Heart left ventricle (tissue), 16 donors: Measurements from ENCODE around the gene TBXA2R. TPM values are rescaled to one million over a fixed set of nuclear protein-coding genes. Genes with fewer than 3 reads are reported as not detected.

Experiments
- ATAC-seq, 4 donors: fragments of 200-7000 bp; cut with Tn5 transposase; one replicate each; pipeline ENCODE4 v1.9.1; 2020 to 2022; ENCODE audit warnings: moderate library complexity in 4 of 4, mild to moderate bottlenecking in 3 of 4, moderate number of reproducible peaks in 1 of 4
- DNase-seq, 5 donors: peaks; one replicate each; pipeline ENCODE4 v3.0.0-alpha.2; 2020
- H3K27ac ChIP-seq, 12 donors: fragments of 200-600 bp; sonication (generic) in 4 of 12; one replicate each; pipeline versions ENCODE4 v1.5.0 to v1.8.0; 2016 to 2022; ENCODE audit warnings: mild to moderate bottlenecking in 2 of 12
- H3K27me3 ChIP-seq, 9 donors: fragments of 200-600 bp; sonication (generic) in 2 of 9; one replicate each; pipeline versions ENCODE4 v1.5.1 to v1.8.0; 2016 to 2022; ENCODE audit warnings: mild to moderate bottlenecking in 3 of 9
- H3K36me3 ChIP-seq, 9 donors: fragments of 200-600 bp; sonication (generic) in 2 of 9; one replicate each; pipeline versions ENCODE4 v1.5.0 to v1.8.0; 2018 to 2022; ENCODE audit warnings: mild to moderate bottlenecking in 2 of 9
- H3K4me1 ChIP-seq, 12 donors: fragments of 200-600 bp; sonication (generic) in 4 of 12; one replicate each; pipeline versions ENCODE4 v1.5.0 to v1.8.0; 2016 to 2022; ENCODE audit warnings: mild to moderate bottlenecking in 3 of 12
- H3K4me3 ChIP-seq, 12 donors: fragments of 200-600 bp; sonication (generic) in 4 of 12; one replicate each; pipeline versions ENCODE4 v1.5.0 to v1.8.0; 2017 to 2022; ENCODE audit warnings: mild to moderate bottlenecking in 9 of 12, moderate library complexity in 4 of 12
- H3K9me3 ChIP-seq, 12 donors: fragments of 200-600 bp; sonication (generic) in 4 of 12; one replicate each; pipeline versions ENCODE4 v1.5.0 to v1.8.0; 2016 to 2022; ENCODE audit warnings: mild to moderate bottlenecking in 1 of 12
- CTCF ChIP-seq, 12 donors: fragments of 200-600 bp; sonication (generic) in 4 of 12; IDR thresholded peaks; one replicate each; pipeline versions ENCODE4 v1.5.0 to v1.8.0; 2018 to 2022; ENCODE audit warnings: antibody characterized with exemption in 12 of 12, mild to moderate bottlenecking in 5 of 12
- POLR2A ChIP-seq, 2 donors: fragments of 450-650 bp; IDR thresholded peaks; one replicate each; pipeline ENCODE4 v1.6.1; 2017; ENCODE audit warnings: antibody characterized with exemption in 2 of 2, mild to moderate bottlenecking in 2 of 2, moderate library complexity in 2 of 2
- WGBS, 4 donors: extraction: QIAGEN DNeasy Blood & Tissue Kit in 2 of 4; methylation state at CpG; one replicate each; pipeline versions ENCODE4 v1.1.5 to v1.1.7; 2013 to 2018; 5-methylcytosine and 5-hydroxymethylcytosine counted together
- intact Hi-C, 10 donors: fragments of 100-400 bp; cut with DNase I; formaldehyde crosslinking; loops; one replicate each; pipeline versions ENCODE4 v1.11.1 to v1.14.2; 2022
- polyA plus RNA-seq, 2 donors: library from polyadenylated mRNA; stranded (reverse); fragments of 200-250 nt; gene quantifications; one replicate each; pipeline ENCODE4 v1.2.3, GENCODE V29; 2013
- total RNA-seq, 9 donors: library from RNA; depleted of rRNA in 2 of 9; stranded (reverse); fragments of >200 nt in 2 of 9; fragmentation: NEBNext Ultra II Directional in 3 of 9; extraction: Animal tissue kit (Norgen Biotek cat#: 25700) in 3 of 9; gene quantifications; one replicate each; pipeline versions ENCODE4 v1.1.0 to v1.2.4, GENCODE V29; 2016 to 2023
- donor health status: ischemic (EF 13 %, LVEDD 7.1; RV severe dilation, severe dysfunction).
- donor health status: healthy with polysubstance abuse.
- donor health status: DM: no; HTN: yes; CAD: no.
- donor health status: DM: no; HTN: no; CAD: no.
- donor health status: ischemic (EF 25% LVEDD 6.9; RV normal size, moderate dysfunction).
- donor health status: ischemic (EF 25% LVEDD 5.7; RV mildly dilated, moderate dysfunction).
- donor health status: healthy.
- donor health status: DM: yes; HTN: yes; CAD: no.
- donor health status: ischemic (EF 35%, LVEDD 5.7; RV mildly dilated, moderate dysfunction).
- donor health status: nonischemic (EF 11% LVEDD 7.7; RV severe dilation, severe dysfunction).
- donor health status: DM: yes; HTN: yes; CAD: no.
- donor health status: PGD.
- donor health status: ischemic (EF 29% LVEDD 5.4; RV normal size, mild dysfunction).
- donor health status: nonischemic (EF 23%, LVEDD 6.1; RV moderate dilation, normal function).

TBXA2R gene
- total and polyA plus RNA-seq, 11 donors: 1.9 to 5.1 (median 2.9) TPM

GRCh38 chr19:3547767-3548282 lies 58.9 kb downstream of the TBXA2R start:
- Histone ChIP-seq H3K27me3 (no peaks in the 10 kb centered on the region), H3K4me3 (no peak overlapping the region), H3K4me1 (peaks cover 0 to 20% (median 1%) of the 10 kb centered on the region in 12 donors), H3K9me3 (no peaks in the 10 kb centered on the region), H3K27ac (no peak overlapping the region), H3K36me3 (peaks cover 0 to 69% (median 11%) of the 10 kb centered on the region in 9 donors)
- TF ChIP-seq CTCF (IDR thresholded peaks at IDR 0.05) (peak in 2 of 12 donors; percentile 3), POLR2A (IDR thresholded peaks at IDR 0.05) (no peak)
- DNase-seq (no peak), ATAC-seq (no peak)
- intact Hi-C loops: loop anchor here in 5 of 10 donors (5.0 to 10.0 kb wide), 3 partner anchors 69 to 159 kb away; partner anchors contain the start of genes TJP3 (in 2 of the 5) and PIP5K1C (in 1 of the 5)
- 89 to 90% (median 89%) methylated on average over 24 to 36 of the region's 36 CpGs for WGBS, 4 donors

GRCh38 chr19:3547301-3547731 lies 59.4 kb downstream of the TBXA2R start:
- Histone ChIP-seq H3K27me3 (no peaks in the 10 kb centered on the region), H3K4me3 (no peak overlapping the region), H3K27ac (no peak overlapping the region), H3K36me3 (peaks cover 0 to 71% (median 11%) of the 10 kb centered on the region in 9 donors), H3K4me1 (peaks cover 0 to 15% (median 0%) of the 10 kb centered on the region in 12 donors), H3K9me3 (no peaks in the 10 kb centered on the region)
- WGBS, 4 donors: 91 to 92% (median 91%) methylated on average over 15 of the region's 15 CpGs
- no peak for TF ChIP-seq POLR2A (IDR thresholded peaks at IDR 0.05)
- peak; percentile 25 to 63 (median 43) for TF ChIP-seq CTCF (IDR thresholded peaks at IDR 0.05)
- ATAC-seq (no peak), DNase-seq (no peak)
- intact Hi-C loops: loop anchor here in 5 of 10 donors (5.0 to 10.0 kb wide), 3 partner anchors 70 to 160 kb away; partner anchors contain the start of genes TJP3 (in 2 of the 5) and PIP5K1C (in 1 of the 5)

- Histone ChIP-seq H3K36me3 (peaks cover 0 to 70% (median 11%) of the 10 kb centered on the region in 9 donors), H3K27ac (no peak overlapping the region), H3K9me3 (no peaks in the 10 kb centered on the region), H3K4me3 (no peak overlapping the region), H3K4me1 (peaks cover 0 to 9% (median 0%) of the 10 kb centered on the region in 12 donors), H3K27me3 (no peaks in the 10 kb centered on the region)
- TF ChIP-seq POLR2A (IDR thresholded peaks at IDR 0.05) (no peak), CTCF (IDR thresholded peaks at IDR 0.05) (no peak)
- no peak for ATAC-seq
- intact Hi-C loops: loop anchor here in 5 of 10 donors (5.0 to 10.0 kb wide), 3 partner anchors 71 to 161 kb away; partner anchors contain the start of genes TJP3 (in 2 of the 5) and PIP5K1C (in 1 of the 5)
- 90 to 99% (median 91%) methylated on average over 18 to 23 of the region's 23 CpGs for WGBS, 4 donors
- DNase-seq: no peak
Observed at GRCh38 chr19:3546119-3546518, 60.6 kb downstream of the TBXA2R start.

GRCh38 chr19:3545669-3546034 lies 61.0 kb downstream of the TBXA2R start:
- no peak for ATAC-seq
- peaks cover 0 to 9% (median 0%) of the 10 kb centered on the region in 12 donors for H3K4me1 ChIP-seq
- WGBS, 4 donors: 80 to 85% (median 83%) methylated on average over 10 of the region's 10 CpGs
- DNase-seq: no peak
- H3K9me3 ChIP-seq: no peaks in the 10 kb centered on the region
- no peak overlapping the region for H3K27ac ChIP-seq
- H3K4me3 ChIP-seq: no peak overlapping the region
- no peaks in the 10 kb centered on the region for H3K27me3 ChIP-seq
- H3K36me3 ChIP-seq: peaks cover 0 to 66% (median 11%) of the 10 kb centered on the region in 9 donors
- no peak for TF ChIP-seq POLR2A (IDR thresholded peaks at IDR 0.05)
- intact Hi-C loops: loop anchor here in 5 of 10 donors (1.0 to 10.0 kb wide), 5 partner anchors 72 to 162 kb away; partner anchors contain the start of genes TJP3 (in 2 of the 5) and PIP5K1C (in 1 of the 5)
